DOHH2 (cell line): ENCODE data around the gene RSBN1L.

ENCODE experiments used
- CTCF ChIP-seq: fragments of 200-600 bp; sonication (generic); IDR thresholded peaks from one replicate; pipeline ENCODE4 v1.5.1; 2014; ENCODE audit warnings: antibody characterized with exemption, mild to moderate bottlenecking, low read depth, low read length; ENCODE audit not compliant: poor library complexity, severe bottlenecking
- EZH2phosphoT487 ChIP-seq: fragments of 200-600 bp; sonication (generic); IDR thresholded peaks from 2 replicates; pipeline ENCODE4 v1.6.1; 2017; ENCODE audit warnings: borderline replicate concordance, mild to moderate bottlenecking, antibody characterized with exemption, low read length, moderate library complexity, mixed read lengths

GRCh38 chr7:77738382-77738781 lies 42.1 kb downstream of the RSBN1L start:
- TF ChIP-seq CTCF (no peak), EZH2phosphoT487 (no peak)
